Stimulated activated CD4-positive, alpha-beta T cell treated with anti-CD3 and anti-CD28 coated beads, Interleukin-2, amount 100 ng/mL, for 24 hours (primary cell): ENCODE data around the gene NPC1L1.
"Not testable (repeated sequence)": the region's sequence is repeated elsewhere in the genome, so short reads cannot be mapped to it uniquely, and the experiment has no call there.

Source experiments
- DNase-seq, 2 donors: peaks; one replicate each; pipeline ENCODE4 v3.0.0-alpha.2; 2020

NPC1L1 gene

DNA sequence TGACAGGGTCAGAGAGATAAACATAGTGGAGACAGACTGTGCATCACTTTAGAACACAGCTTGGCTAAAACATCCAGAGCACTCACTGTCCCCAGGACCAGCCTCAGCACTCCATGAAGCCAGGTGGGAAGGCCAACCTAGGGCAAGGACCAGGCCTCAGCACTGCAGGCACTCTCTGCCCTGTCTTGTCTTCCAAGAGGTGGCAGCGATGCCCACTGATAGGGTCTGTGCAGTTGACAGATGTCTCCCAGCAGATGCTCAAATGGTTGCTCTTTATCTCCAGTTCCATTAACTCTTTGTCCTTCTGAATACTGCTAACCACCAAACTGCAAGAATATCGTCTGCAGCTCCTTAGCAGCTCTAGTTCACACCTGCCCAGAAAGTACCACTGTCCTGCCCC, 23.5 kb upstream of the NPC1L1 start:
- DNase-seq = no peak

- no peak for DNase-seq
These were observed 22.1 kb upstream of the NPC1L1 start for GRCh38 chr7:44563171-44563679.

GRCh38 chr7:44562622-44562962, 21.5 kb upstream of the NPC1L1 start:
- DNase-seq = not testable (repeated sequence)

- DNase-seq = no peak
These were observed 21.0 kb upstream of the NPC1L1 start for GRCh38 chr7:44561962-44562621.

- DNase-seq = no peak
These were observed 20.4 kb upstream of the NPC1L1 start for GRCh38 chr7:44561481-44561880.

GRCh38 chr7:44559485-44559884, 18.4 kb upstream of the NPC1L1 start:
- no peak for DNase-seq

- no peak for DNase-seq
These were observed 16.4 kb upstream of the NPC1L1 start for GRCh38 chr7:44557485-44557884.

- no peak for DNase-seq
These were observed 14.2 kb upstream of the NPC1L1 start for GRCh38 chr7:44555350-44555749.

DNA sequence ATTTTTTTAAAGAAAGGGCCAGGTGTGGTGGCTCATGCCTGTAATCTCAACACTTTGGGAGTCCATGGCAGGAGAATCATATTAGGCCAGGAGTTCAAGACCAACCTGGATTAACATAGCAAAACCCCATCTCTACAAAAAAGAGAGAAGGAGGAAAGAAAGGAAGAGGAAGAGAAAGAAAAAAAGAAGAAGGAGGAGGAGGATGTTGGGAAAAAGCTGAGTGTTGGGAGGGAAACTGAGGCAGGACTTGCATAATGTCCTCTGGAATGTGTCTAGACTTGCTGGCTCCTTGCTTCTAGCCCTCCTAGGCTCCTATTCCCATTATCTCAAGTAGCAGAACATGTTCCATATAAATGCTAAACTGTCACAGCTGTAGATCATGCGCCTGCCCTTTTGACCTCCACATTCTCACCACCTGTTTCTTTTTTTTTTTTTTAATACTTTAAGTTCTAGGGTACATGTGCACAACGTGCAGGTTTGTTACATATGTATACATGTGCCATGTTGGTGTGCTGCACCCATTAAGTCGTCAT, 11.4 kb upstream of the NPC1L1 start:
- DNase-seq = not testable (repeated sequence)

DNA sequence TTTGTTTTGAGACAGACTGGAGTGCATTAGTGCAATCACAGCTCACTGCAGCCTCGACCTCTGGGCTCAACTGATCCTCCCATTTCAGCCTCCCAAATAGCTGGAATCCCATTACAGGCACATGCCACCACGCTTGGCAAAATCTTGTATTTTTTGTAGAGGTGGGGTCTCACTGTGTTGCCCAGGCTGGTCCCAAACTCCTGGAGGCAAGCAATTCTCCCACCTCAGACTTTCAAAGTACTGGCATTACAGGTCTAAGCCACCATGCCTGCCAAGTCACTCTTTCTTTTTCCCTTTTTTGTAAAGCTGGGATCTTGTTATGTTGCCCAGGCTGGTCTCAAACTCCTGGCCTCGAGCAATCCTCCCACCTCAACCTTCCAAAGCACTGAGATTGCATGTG, 8.3 kb upstream of the NPC1L1 start:
- no peak for DNase-seq

DNA sequence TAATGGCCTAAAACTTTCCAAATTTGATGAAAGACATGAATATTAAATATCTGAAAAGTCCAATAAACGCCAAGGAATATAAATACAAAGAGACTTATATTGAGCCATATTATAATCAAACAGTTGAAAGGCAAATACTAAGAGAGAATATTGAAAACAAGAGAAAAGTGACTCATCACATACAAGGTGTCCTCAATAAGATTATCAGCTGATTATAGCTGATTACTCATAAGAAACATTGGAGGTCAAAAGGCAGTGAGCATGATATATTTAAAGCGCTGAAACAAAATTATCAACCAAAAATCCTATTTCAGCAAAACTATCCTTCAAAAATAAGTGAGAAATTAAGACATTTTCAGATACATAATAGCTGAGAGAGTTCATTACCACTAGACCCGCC, 7.8 kb upstream of the NPC1L1 start:
- no peak for DNase-seq

- no peak for DNase-seq
These were observed 6.6 kb upstream of the NPC1L1 start for GRCh38 chr7:44547536-44548231.

GRCh38 chr7:44541876-44542610, 913 bp upstream of the NPC1L1 start:
- DNase-seq = no peak

DNA sequence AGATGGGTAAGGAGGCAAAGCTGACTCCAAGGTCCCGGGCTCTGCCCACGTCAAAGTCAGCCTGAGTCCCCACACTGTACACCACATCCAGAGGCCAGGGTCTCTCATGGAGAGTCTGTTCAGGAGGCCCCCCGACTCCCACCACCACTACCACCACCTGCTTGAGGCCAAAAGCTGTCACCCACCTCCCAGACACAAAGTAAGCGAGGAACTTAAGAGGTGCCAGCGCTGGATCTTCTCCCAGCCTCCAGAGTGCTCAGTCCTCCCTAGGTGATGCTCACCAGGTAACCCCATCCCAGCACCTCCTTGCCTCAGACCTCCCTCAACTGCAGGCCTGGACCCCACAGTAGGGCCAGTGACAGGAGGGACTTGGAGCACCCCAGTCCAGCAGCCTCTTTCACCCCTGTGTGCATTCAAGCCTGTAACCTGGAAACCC, 520 bp downstream of the NPC1L1 start:
- no peak for DNase-seq

- no peak for DNase-seq
These were observed 1.2 kb downstream of the NPC1L1 start for GRCh38 chr7:44539669-44540506.

- no peak for DNase-seq
These were observed 2.1 kb downstream of the NPC1L1 start for GRCh38 chr7:44538798-44539668.

GRCh38 chr7:44538093-44538797, 2.9 kb downstream of the NPC1L1 start:
- DNase-seq = no peak

DNA sequence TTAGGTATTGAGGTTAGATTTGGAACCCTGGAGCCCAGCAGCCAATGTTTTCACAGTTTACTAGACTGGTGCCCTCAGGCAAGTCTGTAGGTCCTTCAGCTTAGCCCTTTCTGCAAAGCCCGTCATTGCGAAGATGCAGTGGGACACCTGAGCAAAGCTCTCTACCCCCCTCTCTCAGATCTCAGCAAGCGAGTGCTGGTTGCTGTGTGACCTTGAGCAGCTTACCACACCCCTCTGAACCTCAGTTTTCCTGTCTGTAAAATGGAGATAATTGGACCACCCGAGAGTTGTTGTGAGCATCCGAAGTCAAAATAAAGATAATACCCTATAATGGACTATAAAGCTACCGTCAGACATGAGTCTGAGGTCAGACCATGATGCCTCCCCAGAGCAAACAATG, 3.7 kb downstream of the NPC1L1 start:
- DNase-seq = no peak

DNA sequence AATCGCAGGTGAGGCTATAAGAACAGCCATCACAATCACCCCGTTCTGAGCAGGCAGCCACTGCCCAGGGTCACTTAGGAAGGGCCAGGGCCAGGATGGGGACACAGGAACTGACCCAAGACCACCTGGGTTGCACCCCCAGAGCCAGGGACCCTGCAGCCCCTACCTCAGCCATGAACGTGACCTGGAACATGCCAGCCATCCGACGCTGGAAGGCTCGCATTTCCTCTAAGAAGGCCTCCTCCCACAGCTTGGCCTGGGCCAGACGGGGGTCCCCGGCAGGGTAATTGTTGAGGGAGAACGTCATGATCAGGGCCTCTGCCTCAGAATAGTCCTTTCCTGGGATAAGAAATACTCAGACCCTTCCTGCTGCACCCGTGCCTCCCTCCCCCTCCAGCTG, 5.0 kb downstream of the NPC1L1 start:
- no peak for DNase-seq

DNA sequence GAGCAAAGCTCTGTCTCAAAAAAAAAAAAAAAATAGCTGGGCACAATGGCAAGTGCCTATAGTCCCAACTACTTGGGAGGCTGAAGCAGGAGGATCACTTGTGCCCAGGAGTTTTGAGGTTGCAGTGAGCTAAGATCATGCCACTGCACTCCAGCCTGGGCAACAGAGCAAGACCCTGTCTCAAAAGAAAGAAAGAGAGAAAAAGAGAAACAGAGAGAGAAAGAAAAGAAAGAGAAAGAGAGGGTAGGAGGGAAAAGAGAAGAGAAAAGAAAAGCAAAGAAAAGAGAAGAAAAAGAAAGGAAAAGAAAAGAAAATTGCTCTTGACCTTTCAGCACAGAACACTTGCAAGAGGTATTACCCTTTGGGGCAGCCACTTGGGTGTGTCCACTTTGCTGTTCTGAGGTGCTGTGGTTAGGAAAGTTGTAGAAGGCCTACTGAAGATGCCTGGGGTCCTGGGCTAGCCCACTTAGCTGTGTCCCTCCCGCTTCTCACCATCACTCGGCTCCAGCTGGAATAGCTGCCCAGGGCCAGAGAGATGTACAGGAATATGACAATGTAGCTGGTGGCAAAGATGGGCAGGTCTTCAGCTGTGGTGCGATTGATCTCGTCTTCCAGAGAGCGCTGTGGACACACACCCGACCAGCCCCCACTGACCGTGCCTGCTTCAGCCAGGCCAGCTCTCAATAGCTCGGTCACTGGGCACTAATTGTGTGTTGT, 5.6 kb downstream of the NPC1L1 start:
- DNase-seq = no peak
